GM06990 (cell line): ENCODE measurements around the gene PUM2.

Experiments used
- DNase-seq: peaks from one replicate; pipeline ENCODE4 v3.0.0-alpha.2; 2011; ENCODE audit not compliant: insufficient read length; ENCODE audit errors: extremely low read depth
- H3K27me3 ChIP-seq: replicated peaks from 2 replicates; pipeline ENCODE4 v1.6.0; 2011; ENCODE audit warnings: low read length; ENCODE audit not compliant: control insufficient read depth, insufficient read depth
- H3K36me3 ChIP-seq: 2 replicates; pipeline ENCODE4 v1.5.1; 2011; ENCODE audit warnings: low read length; ENCODE audit not compliant: control insufficient read depth, insufficient read depth
- H3K4me3 ChIP-seq: replicated peaks from 2 replicates; pipeline ENCODE4 v1.5.1; 2011; ENCODE audit warnings: low read depth, mild to moderate bottlenecking, control low read depth, low read length
- TF ChIP-seq, protein P1 (sequence below): IDR thresholded peaks from 2 replicates; pipeline ENCODE4 v1.5.1; 2011; ENCODE audit warnings: low read length, control low read depth, mild to moderate bottlenecking, inconsistent platforms; ENCODE audit not compliant: insufficient read depth, poor library complexity, severe bottlenecking

The PUM2 gene

DNA sequence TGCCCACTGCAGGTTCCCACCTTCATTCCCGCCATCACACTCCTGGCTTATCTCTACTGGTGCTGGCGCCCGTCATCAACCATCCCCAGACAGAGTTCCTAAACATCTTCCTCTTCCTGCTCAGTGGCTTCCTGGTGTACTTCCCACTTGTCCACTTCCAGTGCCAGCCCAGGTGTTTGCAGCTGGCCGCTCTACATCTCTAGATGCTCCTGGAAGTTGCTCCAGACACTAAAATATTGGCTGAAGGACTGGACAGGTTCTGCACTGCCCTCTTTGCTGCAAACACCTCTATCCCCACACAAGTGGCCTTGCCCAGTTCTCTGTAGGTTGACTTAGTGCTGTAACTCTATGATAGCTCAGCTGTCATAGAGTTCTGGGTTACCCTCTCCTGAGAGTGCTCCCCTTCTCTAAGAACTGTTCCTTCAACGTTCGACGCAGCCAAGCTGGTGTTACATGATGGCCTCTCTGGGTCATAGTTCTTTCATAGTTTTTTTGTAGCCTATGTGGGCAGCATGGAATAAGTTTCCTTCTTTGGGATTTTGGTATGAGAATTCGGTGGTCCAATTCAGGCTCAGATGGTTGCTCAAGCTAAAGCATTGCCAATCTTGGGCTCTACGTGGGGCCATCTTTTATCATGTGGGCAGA, 45.8 kb upstream of the PUM2 start:
- TF ChIP-seq, protein P1, sequence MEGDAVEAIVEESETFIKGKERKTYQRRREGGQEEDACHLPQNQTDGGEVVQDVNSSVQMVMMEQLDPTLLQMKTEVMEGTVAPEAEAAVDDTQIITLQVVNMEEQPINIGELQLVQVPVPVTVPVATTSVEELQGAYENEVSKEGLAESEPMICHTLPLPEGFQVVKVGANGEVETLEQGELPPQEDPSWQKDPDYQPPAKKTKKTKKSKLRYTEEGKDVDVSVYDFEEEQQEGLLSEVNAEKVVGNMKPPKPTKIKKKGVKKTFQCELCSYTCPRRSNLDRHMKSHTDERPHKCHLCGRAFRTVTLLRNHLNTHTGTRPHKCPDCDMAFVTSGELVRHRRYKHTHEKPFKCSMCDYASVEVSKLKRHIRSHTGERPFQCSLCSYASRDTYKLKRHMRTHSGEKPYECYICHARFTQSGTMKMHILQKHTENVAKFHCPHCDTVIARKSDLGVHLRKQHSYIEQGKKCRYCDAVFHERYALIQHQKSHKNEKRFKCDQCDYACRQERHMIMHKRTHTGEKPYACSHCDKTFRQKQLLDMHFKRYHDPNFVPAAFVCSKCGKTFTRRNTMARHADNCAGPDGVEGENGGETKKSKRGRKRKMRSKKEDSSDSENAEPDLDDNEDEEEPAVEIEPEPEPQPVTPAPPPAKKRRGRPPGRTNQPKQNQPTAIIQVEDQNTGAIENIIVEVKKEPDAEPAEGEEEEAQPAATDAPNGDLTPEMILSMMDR = no peak
- DNase-seq = no peak
- no peaks in the 10 kb centered on the region for H3K27me3 ChIP-seq
- H3K4me3 ChIP-seq = no peak overlapping the region
- H3K36me3 ChIP-seq = no peaks in the 10 kb centered on the region

DNA sequence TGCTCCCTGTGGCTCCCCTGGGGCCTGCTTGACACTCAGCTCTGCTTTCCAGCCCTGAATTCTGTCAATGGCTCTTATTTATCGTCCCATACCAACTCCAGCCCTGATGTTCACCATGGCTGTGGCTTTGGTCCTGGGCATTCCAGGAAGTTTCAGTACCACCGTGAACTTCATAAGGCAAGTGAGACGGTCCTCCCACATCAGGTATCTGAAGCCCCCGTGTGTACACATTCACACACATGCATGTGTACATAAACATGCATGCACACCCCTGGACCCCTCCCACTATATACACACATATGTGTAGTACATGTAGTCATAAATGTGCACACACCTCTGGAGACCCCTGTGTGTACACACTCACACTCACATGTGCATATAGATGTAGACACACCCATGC, 43.3 kb upstream of the PUM2 start:
- Histone ChIP-seq H3K4me3 (no peak overlapping the region), H3K36me3 (no peaks in the 10 kb centered on the region), H3K27me3 (peaks cover 2% of the 10 kb centered on the region; the same call in 1 of the 2 replicates)
- TF ChIP-seq, protein P1 = no peak
- DNase-seq = no peak

DNA sequence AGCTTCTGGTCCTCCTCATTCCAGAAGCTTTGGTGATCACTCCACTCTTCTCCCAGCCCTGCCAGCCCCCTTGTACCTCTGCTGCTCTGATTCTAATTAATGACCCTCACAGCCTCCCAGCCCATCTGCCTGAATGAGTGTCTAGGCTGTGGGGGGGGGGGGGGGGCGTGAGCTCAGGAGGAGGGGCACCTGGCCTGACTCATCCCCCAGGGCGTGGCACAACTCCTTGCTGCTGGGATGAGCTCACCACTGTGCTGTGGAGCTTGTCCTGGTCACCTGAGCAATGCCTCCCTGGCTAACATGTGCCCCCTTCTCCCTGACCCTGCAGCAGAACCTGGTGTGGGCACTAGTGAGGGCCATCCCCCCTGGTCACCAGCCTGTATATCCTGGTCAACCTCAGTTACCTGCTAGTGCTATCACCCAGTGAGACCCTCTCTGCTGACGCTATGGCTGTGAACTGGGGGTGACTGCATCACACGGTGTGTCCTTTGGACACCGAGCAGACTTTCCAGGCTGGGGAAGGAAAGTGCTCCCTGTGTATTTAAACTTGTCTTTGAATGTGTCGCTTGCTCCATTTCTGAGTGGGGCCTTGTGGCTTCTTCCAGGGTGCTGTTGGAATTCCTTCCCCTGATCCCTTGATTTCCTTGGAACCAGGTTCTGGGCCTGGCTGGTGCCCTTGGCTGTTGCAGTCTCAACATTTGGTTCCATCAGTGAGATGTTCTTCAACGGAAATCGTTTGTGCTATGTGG, 41.5 kb upstream of the PUM2 start:
- peaks cover 2% of the 10 kb centered on the region; the same call in 1 of the 2 replicates for H3K27me3 ChIP-seq
- TF ChIP-seq, protein P1 = no peak
- no peak for DNase-seq
- H3K36me3 ChIP-seq = no peaks in the 10 kb centered on the region
- H3K4me3 ChIP-seq = no peak overlapping the region

DNA sequence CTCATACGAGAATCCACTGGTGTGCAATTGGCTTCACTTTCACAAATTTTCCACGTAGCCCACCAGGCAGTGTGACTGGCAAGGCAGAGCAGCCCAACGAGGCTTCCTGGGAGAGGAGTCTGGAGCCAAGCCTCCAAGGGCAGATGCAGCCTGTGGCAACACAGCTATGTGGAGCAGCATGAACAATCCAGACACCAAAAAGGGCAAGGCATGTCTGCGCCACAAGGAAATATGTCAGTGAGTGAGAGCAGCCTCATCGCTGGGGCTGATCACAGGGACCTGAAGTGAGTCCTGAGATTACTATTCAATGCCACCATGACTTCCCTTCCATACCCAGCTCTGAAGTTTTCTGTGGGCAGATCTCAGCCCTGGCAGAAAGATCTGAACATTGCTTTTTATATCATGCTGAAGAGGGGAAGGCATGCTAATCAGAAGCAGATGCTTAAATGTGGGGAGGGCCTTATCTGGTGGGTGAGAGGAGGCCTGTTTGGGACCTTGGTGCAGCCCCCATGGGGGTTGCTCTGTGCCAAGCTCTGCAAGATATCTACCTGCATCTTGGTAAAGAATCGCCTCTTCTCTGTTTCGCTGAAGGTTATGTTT, 40.0 kb upstream of the PUM2 start:
- peaks cover 2% of the 10 kb centered on the region; the same call in 1 of the 2 replicates for H3K27me3 ChIP-seq
- DNase-seq = no peak
- no peak overlapping the region for H3K4me3 ChIP-seq
- TF ChIP-seq, protein P1 = no peak
- no peaks in the 10 kb centered on the region for H3K36me3 ChIP-seq

DNA sequence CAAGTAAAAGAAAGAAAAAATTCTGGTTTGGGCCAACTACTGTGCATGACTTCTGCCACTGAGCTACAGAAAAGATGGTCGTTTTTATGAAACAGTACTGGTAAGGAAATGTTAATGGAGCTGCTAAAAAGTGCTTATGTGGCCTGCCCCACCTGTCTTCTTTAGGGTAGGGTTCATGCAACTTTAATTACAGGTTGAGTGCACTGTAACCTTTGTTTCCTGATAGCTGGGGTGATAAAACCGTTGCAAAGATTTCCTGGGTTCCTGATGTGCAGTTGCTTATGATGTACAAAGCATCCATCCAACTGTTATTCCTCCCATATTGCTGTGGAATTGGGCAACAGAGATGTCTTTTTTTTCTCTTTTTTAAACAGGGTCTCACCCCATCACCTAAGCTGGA, 34.3 kb upstream of the PUM2 start:
- Histone ChIP-seq H3K27me3 (no peaks in the 10 kb centered on the region), H3K4me3 (no peak overlapping the region), H3K36me3 (no peaks in the 10 kb centered on the region)
- no peak for DNase-seq
- TF ChIP-seq, protein P1 = no peak
